ENCODE results near the gene FAM193B. TPM values are rescaled to one million over a fixed set of nuclear protein-coding genes. Genes with fewer than 3 reads are reported as not detected.
A peak's percentile ranks its signal among the peaks of the same experiment; 100 is the strongest.

Gene FAM193B
- total RNA-seq, 1 donor from 2014 or later, result 21.5 TPM

GRCh38 chr5:177557796-177558195 is 3.4 kb upstream of the FAM193B start:
- intact Hi-C loops (cut with micrococcal nuclease), result no loop called here
- H3K36me3 ChIP-seq, result no peaks in the 10 kb centered on the region

GRCh38 chr5:177557041-177557647 is 2.8 kb upstream of the FAM193B start:
- no peak for TF ChIP-seq CTCF (IDR thresholded peaks at IDR 0.05; ENCODE audit: borderline replicate concordance)
- Histone ChIP-seq H3K27ac (replicated peaks) (no peak overlapping the region), H3K36me3 (peaks cover 2% of the 10 kb centered on the region), H3K4me3 (no peak overlapping the region), H3K9me3 (replicated peaks) (no peaks in the 10 kb centered on the region), H3K27me3 (ENCODE audit: low read depth) (no peaks in the 10 kb centered on the region), H3K4me1 (peaks cover 27% of the 10 kb centered on the region)
- no peak for DNase-seq
- intact Hi-C loops (cut with micrococcal nuclease), result no loop called here

More at GRCh38 chr5:177557796-177558195, 3.4 kb upstream of the FAM193B start:
- TF ChIP-seq CTCF (IDR thresholded peaks at IDR 0.05; ENCODE audit: borderline replicate concordance), result no peak
- peaks cover 21% of the 10 kb centered on the region for H3K4me1 ChIP-seq
- no peak overlapping the region for H3K4me3 ChIP-seq
- no peaks in the 10 kb centered on the region for H3K9me3 ChIP-seq (replicated peaks)
- DNase-seq, result no peak
- no peak overlapping the region for H3K27ac ChIP-seq (replicated peaks)
- no peaks in the 10 kb centered on the region for H3K27me3 ChIP-seq (ENCODE audit: low read depth)

- Histone ChIP-seq H3K4me3 (no peak overlapping the region), H3K4me1 (peaks cover 33% of the 10 kb centered on the region), H3K36me3 (peaks cover 15% of the 10 kb centered on the region), H3K27me3 (ENCODE audit: low read depth) (no peaks in the 10 kb centered on the region), H3K9me3 (replicated peaks) (no peaks in the 10 kb centered on the region), H3K27ac (replicated peaks) (peak overlapping the region; percentile 83)
- intact Hi-C loops (cut with micrococcal nuclease), result no loop called here
- no peak for DNase-seq
- no peak for TF ChIP-seq CTCF (IDR thresholded peaks at IDR 0.05; ENCODE audit: borderline replicate concordance)
These were observed 1.3 kb upstream of the FAM193B start for GRCh38 chr5:177555665-177556064.

- Histone ChIP-seq H3K27me3 (ENCODE audit: low read depth) (no peaks in the 10 kb centered on the region), H3K4me3 (peak overlapping the region; percentile 92), H3K36me3 (peaks cover 17% of the 10 kb centered on the region), H3K4me1 (peaks cover 37% of the 10 kb centered on the region), H3K9me3 (replicated peaks) (no peaks in the 10 kb centered on the region), H3K27ac (replicated peaks) (peak overlapping the region; percentile 83)
- TF ChIP-seq CTCF (IDR thresholded peaks at IDR 0.05; ENCODE audit: borderline replicate concordance), result no peak
- DNase-seq, result no peak
- intact Hi-C loops (cut with micrococcal nuclease), result no loop called here
These were observed 865 bp upstream of the FAM193B start for GRCh38 chr5:177555228-177555627.

- intact Hi-C loops (cut with micrococcal nuclease), result no loop called here
- Histone ChIP-seq H3K9me3 (replicated peaks) (no peaks in the 10 kb centered on the region), H3K27me3 (ENCODE audit: low read depth) (no peaks in the 10 kb centered on the region), H3K4me3 (peak overlapping the region; percentile 92), H3K27ac (replicated peaks) (peak overlapping the region; percentile 83), H3K4me1 (peaks cover 49% of the 10 kb centered on the region), H3K36me3 (peaks cover 17% of the 10 kb centered on the region)
- peak; percentile 40 for DNase-seq
- no peak for TF ChIP-seq CTCF (IDR thresholded peaks at IDR 0.05; ENCODE audit: borderline replicate concordance)
These were observed 513 bp downstream of the FAM193B start for GRCh38 chr5:177553671-177554429.

Measured in left ventricle myocardium inferior (tissue), 1 donor.